Gastrocnemius medialis (tissue), 4 donors: Measurements from ENCODE around the gene DENND5B. TPM values are rescaled to one million over a fixed set of nuclear protein-coding genes. Genes with fewer than 3 reads are reported as not detected.
"Not testable (repeated sequence)": the region's sequence is repeated elsewhere in the genome, so short reads cannot be mapped to it uniquely, and the experiment has no call there.

Source experiments
- ATAC-seq, 2 donors: fragments of 150-250 bp; one replicate each; pipeline ENCODE4 v1.9.1; 2016
- DNase-seq, 2 donors: peaks; one replicate each; pipeline ENCODE4 v3.0.0-alpha.2; 2019
- H3K27ac ChIP-seq, 4 donors: fragments of 200-600 bp; sonication (generic); 1 replicate in 1 of 4; 2 replicates in 3 of 4; pipeline ENCODE4 v1.5.1; 2016 to 2018; ENCODE audit warnings: mild to moderate bottlenecking in 2 of 4, moderate library complexity in 1 of 4
- H3K27me3 ChIP-seq, 3 donors: fragments of 200-600 bp; sonication (generic) in 2 of 3; 1 replicate in 1 of 3; 2 replicates in 2 of 3; pipeline versions ENCODE4 v1.5.1 to v1.6.0; 2016 to 2019; ENCODE audit warnings: mild to moderate bottlenecking in 1 of 3, moderate library complexity in 1 of 3
- H3K36me3 ChIP-seq, 2 donors: fragments of 200-600 bp; sonication (generic) in 1 of 2; one replicate each; pipeline ENCODE4 v1.5.1; 2017 to 2018
- H3K4me1 ChIP-seq, 2 donors: fragments of 200-600 bp; sonication (generic) in 1 of 2; one replicate each; pipeline ENCODE4 v1.5.1; 2016 to 2017; ENCODE audit warnings: mild to moderate bottlenecking in 2 of 2
- H3K4me3 ChIP-seq, 4 donors: fragments of 200-600 bp; sonication (generic) in 3 of 4; 1 replicate in 1 of 4; 2 replicates in 3 of 4; pipeline ENCODE4 v1.5.1; 2016 to 2019; ENCODE audit warnings: mild to moderate bottlenecking in 2 of 4
- H3K9me3 ChIP-seq, 3 donors: fragments of 200-600 bp; sonication (generic) in 2 of 3; 1 replicate in 1 of 3; 2 replicates in 2 of 3; pipeline ENCODE4 v1.5.1; 2016 to 2019
- POLR2A ChIP-seq, 2 donors: fragments of 450-650 bp; IDR thresholded peaks; one replicate each; pipeline ENCODE4 v1.6.1; 2017; ENCODE audit warnings: antibody characterized with exemption in 2 of 2, mild to moderate bottlenecking in 2 of 2, moderate library complexity in 2 of 2
- in situ Hi-C, 4 donors: fragments of 200-750 bp; cut with MboI; loops; one replicate each; pipeline versions ENCODE4 v1.15.0 to v1.8.0; 2017; ENCODE audit warnings: low sequenced_read_pairs in 4 of 4
- intact Hi-C: fragments of 100-400 bp; cut with DNase I; formaldehyde crosslinking; loops from one replicate; pipeline ENCODE4 v1.15.1; 2023; ENCODE audit warnings: low total_unique reads
- total RNA-seq, 4 donors: library from RNA; depleted of rRNA; stranded (reverse); fragments of >200 nt; gene quantifications; one replicate each; pipeline versions ENCODE4 v1.1.0 to v1.2.3, GENCODE V29; 2016
- TF ChIP-seq, protein P1 (sequence below), 5 experiments: fragments of 450-650 bp in 3 of 5; fragments of 200-600 bp in 2 of 5; sonication (generic) in 2 of 5; IDR thresholded peaks in 4 of 5; conservative IDR thresholded peaks in 1 of 5; 1 replicate in 4 of 5; 2 replicates in 1 of 5; pipeline ENCODE4 v1.5.1; 2016 to 2019; ENCODE audit warnings: antibody characterized with exemption in 5 of 5, mild to moderate bottlenecking in 3 of 5, moderate library complexity in 3 of 5

The DENND5B gene
- total RNA-seq, 4 donors from 2014 or later: 12.5 to 33.7 (median 26.7) TPM

DNA sequence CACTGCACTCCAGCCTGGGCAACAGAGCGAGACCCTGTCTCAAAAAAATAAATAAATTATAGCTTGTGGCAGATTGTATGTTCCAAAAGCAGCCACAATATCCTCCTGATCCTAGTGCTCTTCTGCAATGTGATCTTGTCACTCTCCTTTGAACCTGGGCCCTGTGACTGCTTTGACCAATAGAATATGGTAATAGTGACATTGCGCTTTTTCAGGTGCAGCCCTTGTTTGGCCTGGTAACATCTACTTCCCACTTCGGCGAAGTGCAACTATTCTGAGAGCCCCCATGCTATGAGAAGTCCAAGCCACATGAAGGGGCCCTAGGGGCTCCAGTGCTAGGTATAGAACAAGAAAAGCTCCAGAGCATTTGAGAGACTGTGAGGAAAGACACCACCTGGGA, 31.1 kb upstream of the DENND5B start:
- intact Hi-C loops (no loop called here), in situ Hi-C loops (no loop called here)
- Histone ChIP-seq H3K4me3 (no peak overlapping the region), H3K36me3 (no peaks in the 10 kb centered on the region), H3K4me1 (no peaks in the 10 kb centered on the region), H3K27me3 (no peaks in the 10 kb centered on the region), H3K27ac (no peak overlapping the region), H3K9me3 (no peaks in the 10 kb centered on the region)
- no peak for ATAC-seq
- TF ChIP-seq POLR2A (IDR thresholded peaks at IDR 0.05): no peak
- TF ChIP-seq, protein P1, sequence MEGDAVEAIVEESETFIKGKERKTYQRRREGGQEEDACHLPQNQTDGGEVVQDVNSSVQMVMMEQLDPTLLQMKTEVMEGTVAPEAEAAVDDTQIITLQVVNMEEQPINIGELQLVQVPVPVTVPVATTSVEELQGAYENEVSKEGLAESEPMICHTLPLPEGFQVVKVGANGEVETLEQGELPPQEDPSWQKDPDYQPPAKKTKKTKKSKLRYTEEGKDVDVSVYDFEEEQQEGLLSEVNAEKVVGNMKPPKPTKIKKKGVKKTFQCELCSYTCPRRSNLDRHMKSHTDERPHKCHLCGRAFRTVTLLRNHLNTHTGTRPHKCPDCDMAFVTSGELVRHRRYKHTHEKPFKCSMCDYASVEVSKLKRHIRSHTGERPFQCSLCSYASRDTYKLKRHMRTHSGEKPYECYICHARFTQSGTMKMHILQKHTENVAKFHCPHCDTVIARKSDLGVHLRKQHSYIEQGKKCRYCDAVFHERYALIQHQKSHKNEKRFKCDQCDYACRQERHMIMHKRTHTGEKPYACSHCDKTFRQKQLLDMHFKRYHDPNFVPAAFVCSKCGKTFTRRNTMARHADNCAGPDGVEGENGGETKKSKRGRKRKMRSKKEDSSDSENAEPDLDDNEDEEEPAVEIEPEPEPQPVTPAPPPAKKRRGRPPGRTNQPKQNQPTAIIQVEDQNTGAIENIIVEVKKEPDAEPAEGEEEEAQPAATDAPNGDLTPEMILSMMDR (IDR thresholded peaks at IDR 0.05 in 4 of 5, conservative IDR thresholded peaks at IDR 0.05 in 1 of 5): no peak
- no peak for DNase-seq

DNA sequence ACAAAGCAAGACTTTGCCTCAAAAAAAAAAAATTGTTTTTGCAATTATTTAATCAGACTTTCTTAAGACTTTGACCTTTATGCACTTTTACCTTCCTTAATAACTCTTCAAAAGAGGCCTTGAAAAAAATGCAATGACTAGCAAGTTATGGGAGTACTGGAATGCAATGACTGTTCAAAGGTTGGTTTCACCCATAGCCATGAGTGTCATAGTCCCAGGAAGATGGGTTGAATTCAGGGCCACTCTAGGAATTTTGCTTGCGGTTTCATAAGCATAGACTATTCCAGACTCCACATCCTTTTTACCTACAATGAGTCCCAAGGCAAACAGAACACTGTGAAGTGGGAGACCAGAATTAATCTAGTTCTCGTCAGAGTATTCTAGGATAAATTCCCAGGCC, 29.4 kb upstream of the DENND5B start:
- H3K4me1 ChIP-seq: no peaks in the 10 kb centered on the region
- ATAC-seq (no peak), DNase-seq (no peak)
- in situ Hi-C loops: no loop called here
- no peaks in the 10 kb centered on the region for H3K9me3 ChIP-seq
- H3K27me3 ChIP-seq: no peaks in the 10 kb centered on the region
- no peaks in the 10 kb centered on the region for H3K36me3 ChIP-seq
- no peak overlapping the region for H3K4me3 ChIP-seq
- H3K27ac ChIP-seq: no peak overlapping the region
- intact Hi-C loops: no loop called here
- TF ChIP-seq, protein P1 (IDR thresholded peaks at IDR 0.05 in 4 of 5, conservative IDR thresholded peaks at IDR 0.05 in 1 of 5): no peak
- no peak for TF ChIP-seq POLR2A (IDR thresholded peaks at IDR 0.05)

DNA sequence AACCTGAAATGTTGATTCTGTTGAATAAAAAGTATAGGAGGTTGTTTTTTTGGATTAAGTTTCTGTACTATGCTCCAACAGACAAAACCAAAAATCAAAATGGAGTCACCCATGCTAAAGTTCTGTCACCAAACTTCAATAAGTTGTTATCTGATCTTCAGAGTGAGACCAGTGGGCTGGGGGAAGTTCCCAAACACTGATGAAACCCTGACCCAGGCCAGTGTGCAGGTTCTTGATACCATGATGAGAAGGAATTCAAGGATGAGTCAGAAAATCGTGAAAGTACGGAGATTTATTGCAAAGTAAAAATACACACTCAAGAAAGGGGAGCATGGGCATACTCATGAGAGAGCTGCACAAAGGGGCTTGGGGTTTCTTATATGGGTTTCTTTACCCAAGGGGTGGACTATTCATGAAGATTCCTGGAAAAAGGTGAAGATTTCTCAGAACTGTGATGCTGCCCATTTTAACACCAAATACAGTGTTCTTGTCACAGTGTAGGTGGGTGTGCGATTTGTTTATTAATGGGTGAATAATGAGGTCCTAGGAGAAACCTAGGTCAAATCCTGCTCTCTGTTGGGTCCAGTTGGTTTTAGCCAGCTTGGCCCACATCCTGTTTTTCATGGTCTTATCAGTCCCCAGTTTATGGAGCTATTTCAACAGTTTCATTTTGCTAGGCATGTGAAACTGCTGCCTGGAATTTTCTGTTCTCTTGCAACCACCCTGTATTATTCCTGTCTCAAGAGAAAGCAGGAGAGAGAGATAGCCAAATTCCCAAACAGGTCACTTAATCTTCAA, 27.5 kb upstream of the DENND5B start:
- no peaks in the 10 kb centered on the region for H3K27me3 ChIP-seq
- no peaks in the 10 kb centered on the region for H3K4me1 ChIP-seq
- DNase-seq (no peak), ATAC-seq (no peak)
- TF ChIP-seq, protein P1 (IDR thresholded peaks at IDR 0.05 in 4 of 5, conservative IDR thresholded peaks at IDR 0.05 in 1 of 5): no peak
- no peak for TF ChIP-seq POLR2A (IDR thresholded peaks at IDR 0.05)
- H3K9me3 ChIP-seq: no peaks in the 10 kb centered on the region
- H3K36me3 ChIP-seq: no peaks in the 10 kb centered on the region
- intact Hi-C loops: no loop called here
- no peak overlapping the region for H3K4me3 ChIP-seq
- H3K27ac ChIP-seq: no peak overlapping the region
- in situ Hi-C loops: no loop called here

DNA sequence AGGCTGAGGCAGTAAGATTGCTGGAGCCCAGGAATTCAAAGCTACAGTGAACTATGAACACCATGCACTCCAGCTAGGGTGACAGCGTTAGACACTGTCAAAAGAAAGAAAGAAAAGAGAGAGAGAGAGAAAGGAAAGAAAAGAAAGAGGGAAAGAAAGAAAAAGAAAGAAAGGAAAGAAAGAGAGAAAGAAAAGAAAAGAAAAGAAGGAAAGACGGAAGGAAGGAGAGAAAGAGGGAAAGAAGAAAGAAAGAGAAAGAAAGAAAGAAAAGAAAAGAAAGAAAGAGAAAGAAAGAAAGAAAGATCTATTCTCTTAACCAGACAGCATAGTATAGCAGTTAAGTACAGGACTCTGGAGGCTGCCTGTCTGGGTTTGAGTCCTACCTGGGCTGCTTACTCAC, 21.9 kb upstream of the DENND5B start:
- no peak overlapping the region for H3K27ac ChIP-seq
- H3K27me3 ChIP-seq: no peaks in the 10 kb centered on the region
- DNase-seq (no peak), ATAC-seq (no peak)
- in situ Hi-C loops: no loop called here
- intact Hi-C loops: no loop called here
- no peak overlapping the region for H3K4me3 ChIP-seq
- no peaks in the 10 kb centered on the region for H3K4me1 ChIP-seq
- no peaks in the 10 kb centered on the region for H3K36me3 ChIP-seq
- TF ChIP-seq, protein P1 (IDR thresholded peaks at IDR 0.05 in 4 of 5, conservative IDR thresholded peaks at IDR 0.05 in 1 of 5): no peak
- no peak for TF ChIP-seq POLR2A (IDR thresholded peaks at IDR 0.05)
- H3K9me3 ChIP-seq: peaks cover 0 to 8% (median 0%) of the 10 kb centered on the region in 3 donors

DNA sequence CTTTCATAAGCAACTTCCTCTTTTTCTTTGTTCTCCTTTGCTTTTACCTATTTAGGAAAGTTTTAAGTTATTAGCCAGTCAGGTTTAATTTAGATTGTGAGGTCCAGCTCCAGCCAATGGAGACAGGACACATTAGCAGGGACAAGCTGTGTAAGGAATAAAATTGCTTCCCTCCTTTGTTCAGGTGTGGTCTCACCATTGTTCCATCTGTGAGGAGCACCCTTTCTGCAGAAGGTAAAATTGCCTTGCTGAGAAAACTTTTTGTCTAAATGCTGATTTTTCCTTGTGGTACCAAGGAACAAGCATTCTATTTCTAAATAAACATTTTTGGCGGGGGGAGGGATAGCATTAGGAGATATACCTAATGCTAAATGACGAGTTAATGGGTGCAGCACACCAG, 17.4 kb upstream of the DENND5B start:
- H3K27me3 ChIP-seq, H3K4me3 ChIP-seq, intact Hi-C loops, H3K27ac ChIP-seq, H3K9me3 ChIP-seq, H3K4me1 ChIP-seq, H3K36me3 ChIP-seq, in situ Hi-C loops, DNase-seq, ATAC-seq: not testable (repeated sequence)
